GM21381 (cell line): ENCODE data around the gene GRAMD1A.
"Not testable (repeated sequence)": the region's sequence is repeated elsewhere in the genome, so short reads cannot be mapped to it uniquely, and the experiment has no call there.

Experiments used
- ATAC-seq: cut with Tn5 transposase; IDR thresholded peaks from one replicate; pipeline ENCODE4 v1.9.1; 2021; ENCODE audit warnings: mild to moderate bottlenecking, moderate library complexity; ENCODE audit not compliant: unreplicated experiment

Gene GRAMD1A

DNA sequence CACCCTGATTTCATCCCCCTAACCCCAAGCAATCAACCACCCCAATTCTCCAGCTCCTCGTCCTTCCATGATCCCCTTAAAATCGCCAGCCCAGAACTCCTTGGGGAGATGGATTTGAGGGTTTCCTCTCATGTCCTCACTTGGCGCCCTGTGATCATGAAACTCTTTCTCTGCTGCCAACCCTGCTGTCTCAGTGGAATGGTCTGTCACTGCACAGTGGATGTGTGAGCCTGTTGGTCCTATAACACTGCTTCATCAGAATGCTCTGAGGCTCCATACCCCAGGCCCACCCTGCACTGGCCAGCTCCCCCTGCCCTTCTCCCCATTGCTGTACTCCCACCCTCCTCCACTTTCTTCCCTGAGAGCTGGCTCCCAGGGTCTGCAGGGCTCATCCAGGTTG is 23.5 kb upstream of the GRAMD1A start:
- no peak for ATAC-seq

DNA sequence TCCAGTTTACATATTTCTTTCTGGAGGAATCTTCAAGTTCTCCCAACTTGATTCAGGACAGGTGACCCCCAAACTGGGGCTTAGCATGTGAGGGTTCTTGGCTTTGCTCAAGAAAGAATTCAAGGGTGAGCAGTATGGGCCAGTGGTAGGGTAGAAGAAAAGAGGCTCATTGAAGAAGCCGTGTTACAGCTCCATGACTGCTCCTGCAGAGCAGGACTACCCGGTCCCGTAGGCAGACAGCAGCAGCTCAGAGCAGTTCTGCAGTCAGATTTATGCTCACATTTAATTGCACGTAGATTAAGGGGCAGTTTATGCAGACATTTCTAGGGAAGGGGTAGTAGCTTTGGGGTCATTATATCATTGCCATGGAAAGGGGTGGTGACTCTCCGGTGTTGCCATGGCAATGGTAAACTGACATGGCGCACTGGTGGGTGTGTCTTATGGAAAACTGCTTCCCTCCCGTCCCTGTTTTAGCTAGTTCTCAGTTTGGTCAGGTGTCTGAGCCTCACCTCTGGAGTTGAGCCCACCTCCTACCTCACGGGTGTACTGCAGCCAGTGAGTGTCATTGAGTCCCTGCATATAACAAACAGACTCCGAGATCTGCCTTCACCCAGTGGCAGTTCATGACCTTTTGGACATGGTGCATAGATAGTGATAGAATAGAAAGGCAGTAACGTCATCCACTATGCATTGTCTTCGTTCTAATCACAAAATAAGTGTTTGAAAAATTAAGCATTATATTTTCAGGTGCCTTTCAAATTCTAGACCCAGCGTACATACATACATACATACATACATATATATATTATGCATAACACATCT is 20.1 kb upstream of the GRAMD1A start:
- ATAC-seq = no peak

DNA sequence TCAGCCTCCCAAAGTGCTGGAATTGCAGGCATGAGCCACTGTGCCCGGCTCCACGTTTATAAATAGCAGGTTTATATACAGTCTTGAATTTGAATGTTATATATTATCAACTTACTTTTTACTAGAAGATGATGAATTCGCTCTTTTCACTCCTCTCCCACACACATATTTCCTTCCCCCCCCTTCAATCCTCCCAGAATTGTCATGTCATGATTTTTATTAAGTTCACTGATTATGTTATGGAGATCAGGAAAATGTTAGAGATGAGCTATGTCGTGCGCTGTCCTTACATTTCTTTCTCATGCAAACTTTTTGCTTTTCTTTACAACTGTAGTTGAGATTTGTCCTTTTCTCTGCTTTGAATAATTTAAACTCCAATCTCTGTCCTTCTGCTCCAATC is 17.8 kb upstream of the GRAMD1A start:
- ATAC-seq = no peak

DNA sequence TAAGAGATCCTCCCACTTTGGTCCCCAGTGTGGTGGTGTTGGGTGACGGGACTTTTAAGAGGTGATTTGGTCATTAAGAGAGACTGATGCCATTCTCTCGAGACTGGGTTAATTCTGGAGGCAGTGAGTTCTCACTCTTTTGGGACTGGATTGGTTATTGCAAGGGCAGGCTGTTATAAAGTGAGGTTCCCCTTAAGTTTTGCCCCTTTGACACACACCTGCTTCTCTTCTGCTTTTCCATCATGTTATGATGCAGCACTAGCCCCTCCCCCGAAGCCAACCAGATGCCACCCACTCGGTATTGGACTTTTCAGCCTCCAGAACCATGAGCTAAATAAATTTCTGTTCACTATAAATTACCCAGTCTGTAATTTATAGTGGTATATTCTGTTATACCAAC is 16.3 kb upstream of the GRAMD1A start:
- ATAC-seq = no peak

DNA sequence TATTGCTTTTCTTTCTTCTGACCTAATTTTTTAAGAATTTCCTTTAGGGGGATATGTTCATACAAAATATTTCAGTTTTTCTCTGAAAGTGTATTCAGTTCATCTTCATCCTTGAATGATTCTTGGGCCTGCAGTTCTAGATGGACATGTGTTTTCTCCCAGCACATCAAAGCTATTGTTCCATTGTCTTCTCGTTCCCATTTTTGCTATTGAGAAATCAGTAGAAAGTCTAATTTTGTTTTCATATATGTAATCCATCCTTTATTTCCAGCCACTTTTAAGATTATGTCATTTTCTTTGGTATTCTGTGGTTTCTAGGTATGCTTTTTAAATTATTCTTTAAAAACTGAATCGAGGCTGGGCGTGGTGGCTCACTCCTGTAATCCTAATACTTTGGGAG is 15.8 kb upstream of the GRAMD1A start:
- ATAC-seq = no peak

DNA sequence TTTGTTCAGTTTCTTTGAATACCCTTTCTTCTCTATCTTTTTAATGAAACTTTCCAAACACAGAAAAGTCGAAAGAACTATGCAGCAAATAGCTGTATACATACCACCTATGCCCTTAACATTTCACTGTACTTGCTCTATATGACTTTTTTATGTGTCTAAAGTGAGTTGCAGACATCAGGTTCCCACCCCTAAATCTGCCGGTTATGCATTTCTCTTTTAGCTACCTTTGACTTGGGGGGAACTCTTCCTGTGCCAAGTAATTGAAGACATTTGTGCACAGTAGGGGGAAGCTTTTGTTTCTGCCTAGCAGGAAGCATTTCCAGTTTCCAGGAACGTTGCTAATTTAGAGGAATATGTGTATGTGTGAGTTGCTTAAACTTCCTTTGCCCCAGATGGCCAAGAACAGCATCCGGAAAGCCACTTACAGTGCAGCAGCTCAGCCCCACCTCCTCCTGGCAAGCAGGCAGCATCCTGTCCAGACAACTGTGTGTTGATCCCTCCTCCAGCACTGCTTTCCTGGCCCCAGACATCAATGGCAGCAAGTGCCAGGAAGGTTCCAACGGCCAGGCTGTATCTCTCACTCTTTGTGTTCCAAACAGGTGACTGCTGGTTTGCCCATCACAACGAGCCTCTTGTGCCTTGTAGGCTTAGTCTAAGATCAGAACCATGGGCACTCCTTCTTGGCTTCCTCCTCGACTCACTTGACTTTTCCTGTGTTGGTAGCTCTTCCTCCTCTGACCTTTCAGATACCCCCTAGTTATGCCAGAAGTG is 14.7 kb upstream of the GRAMD1A start:
- no peak for ATAC-seq

DNA sequence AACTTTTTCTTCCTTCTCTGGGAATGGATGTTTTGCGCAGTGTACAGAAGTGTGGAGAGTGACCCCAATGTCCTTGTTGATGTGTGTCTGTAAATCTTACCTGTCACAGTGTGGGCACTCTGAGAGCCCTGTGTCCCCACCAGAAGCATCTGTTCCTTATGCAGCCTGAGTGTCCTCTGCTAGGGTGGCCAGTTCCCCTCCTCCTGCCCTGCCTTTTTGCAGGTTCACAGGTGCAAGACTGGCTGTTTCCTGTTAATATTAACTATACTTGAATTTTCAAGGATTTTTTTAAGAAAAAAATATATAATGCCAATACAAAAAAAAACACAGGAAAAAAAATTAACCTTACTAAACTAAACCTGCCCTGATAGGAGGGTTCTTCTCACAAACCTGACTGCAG is 12.0 kb upstream of the GRAMD1A start:
- ATAC-seq = no peak

DNA sequence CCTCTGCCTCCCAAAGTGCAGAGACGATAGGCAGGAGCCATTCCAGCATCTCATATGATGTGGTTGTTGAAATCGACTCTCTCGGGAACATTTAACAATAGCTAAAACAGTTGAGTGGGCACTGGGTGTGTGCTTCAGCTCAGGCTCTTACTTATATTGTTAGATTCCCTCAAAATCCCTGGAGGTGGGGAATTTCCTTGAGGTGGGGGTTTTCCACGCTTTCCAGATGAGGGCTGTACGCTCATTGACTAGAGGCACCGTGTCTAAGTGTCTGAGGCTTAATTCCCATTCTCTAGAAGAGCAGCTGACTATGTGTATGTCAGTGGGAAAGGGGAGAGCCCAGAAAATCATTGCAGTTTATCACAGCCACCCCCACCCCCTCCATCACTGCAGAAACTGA is 10.8 kb upstream of the GRAMD1A start:
- no peak for ATAC-seq

DNA sequence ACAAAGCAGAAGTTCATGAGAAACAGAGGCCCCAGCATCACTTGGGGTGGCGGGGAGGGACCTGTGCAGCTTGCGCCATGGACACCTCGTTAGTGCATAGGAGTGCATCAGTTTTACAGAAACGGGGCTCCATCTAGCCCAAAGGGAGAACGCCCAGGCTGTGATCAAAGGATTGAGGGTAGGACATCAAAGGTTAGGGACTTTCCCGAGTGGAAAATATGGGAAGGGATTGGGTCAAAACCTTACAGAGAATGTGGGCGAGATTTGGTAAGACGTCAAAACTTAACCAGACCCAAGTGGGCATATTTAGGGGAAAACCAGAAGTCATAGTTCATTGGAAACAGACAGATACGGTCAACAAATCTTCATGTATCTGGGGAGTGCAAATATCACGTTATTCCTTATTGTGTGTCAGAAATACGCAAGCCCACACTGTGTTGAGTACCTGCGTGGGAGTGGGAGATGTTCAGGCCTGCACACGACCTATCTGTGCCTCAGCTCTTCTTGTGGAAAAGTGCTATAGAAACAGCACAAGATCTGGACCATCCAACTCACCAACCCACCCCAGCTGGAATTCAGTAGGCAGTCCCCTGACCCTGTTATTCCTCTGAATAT is 9.4 kb upstream of the GRAMD1A start:
- ATAC-seq = no peak

DNA sequence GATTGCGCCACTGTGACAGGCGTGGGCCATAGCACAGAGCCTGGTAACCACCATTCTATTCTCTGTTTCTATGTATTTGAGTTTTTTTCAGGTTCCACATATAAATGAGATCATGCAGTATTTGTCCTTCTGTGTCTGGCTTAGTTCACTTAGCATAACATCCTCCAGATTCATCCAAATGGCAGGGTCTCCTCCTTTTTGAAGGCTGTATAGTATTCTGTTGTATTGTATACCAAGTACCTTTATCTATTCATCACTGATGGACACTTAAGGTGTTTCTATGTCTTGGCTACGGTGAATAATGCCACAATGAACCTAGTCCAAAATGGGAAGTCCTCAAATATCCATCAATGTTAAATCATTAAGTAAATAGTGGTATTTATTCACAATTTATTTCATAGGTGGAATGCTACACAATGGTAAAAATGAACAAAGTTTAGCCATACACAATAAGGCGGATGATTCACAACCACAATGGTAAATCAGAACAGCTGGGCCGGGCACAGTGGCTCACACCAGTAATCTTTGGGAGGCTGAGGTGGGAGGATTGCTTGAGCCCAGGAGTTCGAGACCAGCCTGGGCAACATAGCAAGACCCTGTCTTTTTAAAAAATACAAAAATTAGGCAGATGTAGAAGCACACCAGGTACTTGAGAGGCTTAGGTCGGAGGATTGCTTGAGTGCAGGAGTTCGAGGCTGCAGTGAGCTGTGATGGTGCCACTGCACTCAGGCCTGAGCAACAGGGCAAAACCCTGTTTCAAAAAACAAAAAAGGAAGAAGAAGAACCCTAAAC is 8.4 kb upstream of the GRAMD1A start:
- ATAC-seq = no peak

DNA sequence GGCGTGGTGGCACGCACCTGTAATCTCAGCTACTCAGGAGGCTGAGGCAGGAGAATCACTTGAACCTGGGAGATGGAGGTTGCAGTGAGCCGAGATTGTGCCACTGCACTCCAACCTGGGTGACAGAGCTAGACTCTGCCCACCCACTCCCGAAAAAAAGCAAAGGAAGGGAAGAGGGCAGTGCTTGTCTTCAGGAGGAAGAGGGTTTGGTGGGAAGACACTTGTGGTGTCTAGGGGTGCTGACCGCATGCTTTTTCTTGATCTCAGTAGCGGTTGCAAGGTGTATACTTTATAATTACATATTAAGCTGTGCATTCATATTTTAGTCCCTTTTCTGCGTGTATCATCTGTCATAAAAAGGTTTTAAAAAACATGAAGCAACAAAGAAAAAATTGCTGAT is 7.5 kb upstream of the GRAMD1A start:
- ATAC-seq = not testable (repeated sequence)

DNA sequence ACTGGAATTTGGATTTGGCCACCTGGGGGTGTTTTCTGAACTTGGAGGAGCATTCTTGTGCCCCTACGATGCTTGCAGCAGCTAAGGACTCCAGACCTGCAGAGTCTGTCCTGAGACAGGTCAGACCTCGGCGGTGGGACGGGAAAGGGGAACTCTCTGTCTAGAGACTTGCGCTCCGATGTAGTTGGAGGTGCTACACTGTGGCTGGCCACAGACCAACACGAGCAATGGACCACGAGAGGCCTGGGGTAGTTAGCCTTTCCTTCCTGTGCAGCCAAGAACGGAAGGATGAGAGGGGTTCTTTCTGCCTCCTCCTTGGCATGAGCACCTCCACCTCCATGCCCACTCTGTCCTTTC is 5.9 kb upstream of the GRAMD1A start:
- ATAC-seq = no peak

DNA sequence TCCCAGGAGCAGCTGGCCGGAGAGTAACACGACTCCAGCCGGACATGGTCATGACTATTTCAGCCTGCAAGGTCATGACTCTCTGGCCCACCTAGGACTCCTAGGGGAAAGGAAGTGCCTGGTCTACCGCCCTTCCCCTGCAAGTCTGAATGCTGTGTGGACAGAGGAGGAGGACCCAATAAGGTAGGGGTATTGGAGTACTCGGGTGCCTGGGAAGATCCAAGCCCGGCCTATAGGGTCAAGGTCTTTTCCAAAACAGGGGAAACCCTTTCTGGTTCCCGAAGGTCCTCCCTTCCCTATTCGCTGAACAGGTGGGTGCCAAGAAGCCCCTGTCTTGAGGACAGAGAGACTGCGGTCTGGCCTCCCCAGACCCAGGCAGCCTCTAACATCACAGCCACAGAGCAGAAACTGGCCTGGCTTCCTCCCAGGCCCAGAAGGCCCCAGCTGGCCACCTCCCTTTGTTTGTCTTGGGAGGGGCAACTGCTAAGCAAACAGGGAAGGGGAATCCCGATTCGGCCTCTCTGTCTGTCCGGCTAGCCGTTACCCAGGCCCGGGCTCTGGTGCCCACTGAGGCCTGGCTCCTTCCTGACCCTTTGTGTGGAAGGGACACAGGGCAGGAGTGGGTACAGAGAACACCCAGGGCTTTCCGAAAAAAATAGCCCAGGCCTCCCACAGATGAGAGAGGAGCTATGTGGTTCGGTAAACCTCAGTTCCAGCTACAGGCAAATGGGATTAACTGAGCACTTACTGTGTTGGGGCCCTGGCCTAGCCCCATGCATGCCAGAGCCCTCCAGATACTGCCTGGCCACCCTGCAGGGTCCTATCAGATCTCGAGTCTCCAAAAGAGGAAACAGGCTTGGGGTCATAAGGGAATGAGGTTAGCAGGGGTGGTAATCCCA is 5.2 kb upstream of the GRAMD1A start:
- no peak for ATAC-seq

DNA sequence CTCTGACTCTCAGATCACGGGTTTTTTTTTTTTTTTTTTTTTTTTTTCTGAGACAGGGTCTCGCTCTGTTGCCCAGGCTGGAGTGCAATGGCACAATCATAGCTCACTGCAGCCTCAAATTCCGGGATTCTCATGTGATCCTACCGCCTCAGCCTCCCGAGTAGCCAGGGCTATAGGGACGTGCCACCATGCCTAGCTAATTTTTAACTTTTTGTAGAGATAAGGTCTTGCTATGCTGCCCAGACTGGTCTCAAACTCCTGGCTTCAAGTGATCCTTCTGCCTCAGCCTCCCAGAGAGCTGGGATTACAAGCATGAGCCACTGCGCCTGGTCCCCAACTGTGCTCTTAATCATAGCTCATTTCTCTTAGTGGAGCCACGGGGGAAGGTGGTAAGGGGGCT is 4.6 kb upstream of the GRAMD1A start:
- no peak for ATAC-seq

DNA sequence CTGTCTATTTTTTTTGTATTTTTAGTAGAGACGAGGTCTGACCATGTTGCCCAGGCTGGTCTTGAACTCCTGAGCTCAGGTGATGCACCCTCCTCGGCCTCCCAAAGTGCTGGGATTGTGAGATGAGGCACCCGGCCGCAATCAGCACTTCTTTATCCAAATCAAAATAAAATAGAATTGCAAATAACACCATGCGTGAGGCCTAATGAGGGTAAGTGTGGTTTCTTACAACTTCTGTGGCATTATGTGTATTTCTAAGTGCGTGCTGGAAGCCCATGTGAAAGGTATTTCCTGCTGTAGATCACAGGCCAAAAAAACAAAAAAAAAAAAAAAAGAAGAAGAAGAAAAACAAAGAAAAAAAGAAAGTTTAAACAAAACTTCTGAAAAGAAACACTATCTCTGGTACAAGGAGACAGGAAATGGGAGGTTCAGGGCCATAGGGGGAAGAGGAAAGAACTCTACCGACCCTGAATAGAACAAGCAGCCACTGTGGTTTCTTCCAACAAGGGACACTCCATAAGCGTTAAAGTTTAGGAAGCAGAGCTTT is 3.0 kb upstream of the GRAMD1A start:
- no peak for ATAC-seq

DNA sequence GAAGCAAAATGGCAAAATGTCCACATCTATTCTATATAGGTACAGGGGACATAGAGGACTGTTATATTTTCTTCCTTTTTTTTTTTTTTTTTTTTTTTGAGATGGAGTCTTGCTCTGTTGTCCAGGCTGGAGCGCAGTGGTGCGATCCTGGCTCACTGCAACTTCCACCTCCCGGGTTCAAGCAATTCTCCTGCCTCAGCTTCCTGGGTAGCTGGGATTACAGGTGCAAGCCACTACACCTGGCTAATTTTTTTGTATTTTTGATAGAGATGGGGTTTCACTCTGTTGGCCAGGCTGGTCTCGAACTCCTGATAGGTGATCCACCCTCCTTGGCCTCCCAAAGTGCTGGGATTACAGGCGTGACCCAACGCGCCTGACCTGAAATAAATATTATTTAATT is 1.9 kb upstream of the GRAMD1A start:
- ATAC-seq = not testable (repeated sequence)

DNA sequence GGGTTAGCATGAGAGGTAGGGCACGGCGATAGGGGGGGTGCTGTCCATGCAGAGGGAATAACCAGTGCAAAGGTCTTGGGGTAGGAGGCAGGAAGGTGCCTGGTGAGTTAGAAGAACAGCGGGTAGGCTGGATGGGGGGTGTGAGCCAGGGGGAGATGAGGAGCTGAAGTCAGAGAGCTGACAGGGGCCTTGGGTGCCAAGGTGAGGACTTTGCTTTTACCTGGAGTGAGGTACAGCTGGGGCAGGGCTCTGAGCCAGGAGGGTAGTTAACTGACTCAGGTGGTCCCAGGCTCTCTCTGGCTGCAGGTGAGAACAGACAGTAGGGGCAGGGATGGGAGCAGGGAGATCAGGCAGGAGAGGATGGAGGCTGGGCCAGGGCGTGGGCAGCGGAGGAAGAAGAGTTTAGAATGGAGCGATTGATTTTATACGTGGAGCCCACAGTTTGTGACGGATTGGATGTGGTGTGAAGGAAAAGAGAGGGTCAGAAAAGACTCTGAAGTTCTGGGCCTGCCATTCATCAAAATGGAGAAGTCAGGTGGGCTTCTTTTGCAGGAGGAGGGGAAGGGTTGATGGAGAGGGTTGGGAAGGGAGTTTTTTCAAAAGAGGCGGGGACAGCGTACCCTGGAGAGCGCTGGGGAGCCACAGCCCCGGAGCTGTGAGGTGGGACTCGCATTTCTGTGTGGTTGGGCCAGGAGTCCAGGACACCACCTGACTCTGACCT is 1.2 kb upstream of the GRAMD1A start:
- no peak for ATAC-seq

DNA sequence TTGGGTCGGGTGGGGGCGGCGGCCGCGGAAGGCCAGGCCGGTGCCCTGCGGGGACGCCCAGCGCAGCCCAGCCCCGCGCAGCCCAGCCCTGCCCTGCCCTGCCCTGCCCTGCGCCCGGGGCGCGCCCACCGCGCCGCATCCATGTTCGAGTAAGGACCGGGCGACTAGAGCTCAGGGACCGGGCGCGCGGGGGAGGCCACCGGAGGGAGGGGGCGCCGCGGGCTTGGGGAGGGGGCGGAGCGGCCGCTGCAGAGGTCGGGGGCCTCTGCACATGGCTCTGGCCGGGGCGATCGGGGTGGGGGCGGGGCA is 169 bp downstream of the GRAMD1A start:
- ATAC-seq = no peak
